H1 (cell line): ENCODE measurements around the gene RPGRIP1. TPM values are rescaled to one million over a fixed set of nuclear protein-coding genes. Genes with fewer than 3 reads are reported as not detected.
A peak's percentile ranks its signal among the peaks of the same experiment; 100 is the strongest.

ENCODE experiments used
- CTCF ChIA-PET: fragments of 300-600 bp; sonication (Branson Sonifier 250); formaldehyde crosslinking; loops from one replicate; lab custom pipeline; 2021; ENCODE audit not compliant: partially characterized antibody; lab: Charles Lee
- POLR2A ChIA-PET: fragments of 300-600 bp; sonication (Branson Sonifier 250); formaldehyde crosslinking; loops from one replicate; lab custom pipeline; 2021; ENCODE audit warnings: inconsistent platforms; ENCODE audit not compliant: partially characterized antibody; lab: Charles Lee
- DNase-seq, 2 experiments: peaks; one replicate each; pipeline versions ENCODE4 v3.0.0 to v3.0.0-alpha.2; 2010 to 2022; ENCODE audit warnings: low spot score in 2 of 2, low read depth in 1 of 2, mixed read lengths in 1 of 2
- FAIRE-seq: peaks from 2 replicates; lab custom pipeline; 2011; peaks lifted over from hg19 to GRCh38; lab: Jason Lieb, UNC
- H2AFZ ChIP-seq: 2 replicates; pipeline ENCODE4 v1.8.1; 2012; ENCODE audit warnings: low read length, inconsistent platforms
- H2AK5ac ChIP-seq: 2 replicates; pipeline ENCODE4 v1.6.1; 2013; ENCODE audit warnings: low read depth, low read length
- H2BK120ac ChIP-seq: replicated peaks from 2 replicates; pipeline ENCODE3; 2013; ENCODE audit warnings: low read depth, low read length, inconsistent platforms
- H2BK12ac ChIP-seq: 2 replicates; pipeline ENCODE4 v1.6.1; 2013; ENCODE audit warnings: low read depth, low read length
- H2BK15ac ChIP-seq: 2 replicates; pipeline ENCODE4 v1.6.1; 2013; ENCODE audit warnings: low read length
- H2BK20ac ChIP-seq: 2 replicates; pipeline ENCODE4 v1.6.1; 2013; ENCODE audit warnings: low read length
- H2BK5ac ChIP-seq: 2 replicates; pipeline ENCODE4 v1.6.1; 2013; ENCODE audit warnings: low read depth, low read length
- H3K14ac ChIP-seq: 2 replicates; pipeline ENCODE4 v1.6.1; 2013; ENCODE audit warnings: inconsistent platforms; ENCODE audit not compliant: insufficient read length
- H3K18ac ChIP-seq: 2 replicates; pipeline ENCODE4 v1.6.1; 2013; ENCODE audit warnings: low read length; ENCODE audit errors: extremely low read depth
- H3K23ac ChIP-seq: 2 replicates; pipeline ENCODE4 v1.6.1; 2013; ENCODE audit warnings: inconsistent platforms; ENCODE audit not compliant: insufficient read length
- H3K23me2 ChIP-seq: 2 replicates; pipeline ENCODE4 v1.6.1; 2013; ENCODE audit warnings: low read depth, low read length
- H3K27ac ChIP-seq: 2 replicates; pipeline ENCODE4 v1.6.1; 2011; ENCODE audit warnings: low read depth, low read length, inconsistent platforms
- H3K27me3 ChIP-seq, 4 experiments: replicated peaks in 1 of 4; 1 replicate in 1 of 4; 2 replicates in 3 of 4; pipeline versions ENCODE4 v1.6.1 to v1.8.1; 2011 to 2013; ENCODE audit warnings: low read length in 3 of 4, mild to moderate bottlenecking in 3 of 4, inconsistent platforms in 2 of 4, mixed read lengths in 2 of 4, moderate library complexity in 1 of 4; ENCODE audit not compliant: control insufficient read depth in 3 of 4, insufficient read depth in 3 of 4; ENCODE audit errors: extremely low read depth in 1 of 4
- H3K36me3 ChIP-seq, 4 experiments: 2 replicates each; pipeline versions ENCODE4 v1.6.1 to v1.8.1; 2011 to 2013; ENCODE audit warnings: mild to moderate bottlenecking in 4 of 4, low read length in 3 of 4, moderate library complexity in 2 of 4, control low read depth in 1 of 4, inconsistent platforms in 1 of 4; ENCODE audit not compliant: insufficient read depth in 4 of 4, control insufficient read depth in 2 of 4
- H3K4ac ChIP-seq: replicated peaks from 2 replicates; pipeline ENCODE3; 2013; ENCODE audit warnings: low read length, low read depth, mixed read lengths, inconsistent platforms; ENCODE audit not compliant: insufficient read length
- H3K4me1 ChIP-seq, 4 experiments: replicated peaks in 1 of 4; 1 replicate in 1 of 4; 2 replicates in 3 of 4; pipeline versions ENCODE4 v1.6.1 to v1.8.1; 2011 to 2013; ENCODE audit warnings: low read length in 3 of 4, inconsistent platforms in 2 of 4, mixed read lengths in 1 of 4; ENCODE audit not compliant: insufficient read depth in 4 of 4, control insufficient read depth in 3 of 4
- H3K4me2 ChIP-seq, 2 experiments: 2 replicates each; pipeline versions ENCODE4 v1.6.1 to v1.8.1; 2011 to 2013; ENCODE audit warnings: low read depth in 2 of 2, low read length in 2 of 2, control low read depth in 1 of 2, inconsistent platforms in 1 of 2, mild to moderate bottlenecking in 1 of 2; ENCODE audit not compliant: insufficient read depth in 1 of 2
- H3K4me3 ChIP-seq, 4 experiments: fragments of 200-600, 300-600 bp in 1 of 4; sonication (generic), shearing (Covaris generic), sonication (Bioruptor Twin) in 1 of 4; 2 replicates each; pipeline versions ENCODE4 v1.5.1 to v1.8.1; 2011 to 2016; ENCODE audit warnings: low read length in 4 of 4, low read depth in 3 of 4, control low read depth in 2 of 4, inconsistent platforms in 2 of 4, mild to moderate bottlenecking in 2 of 4, mixed read lengths in 1 of 4, moderate library complexity in 1 of 4; ENCODE audit not compliant: insufficient read depth in 2 of 4; ENCODE audit errors: extremely low read depth in 1 of 4
- H3K56ac ChIP-seq: replicated peaks from 2 replicates; pipeline ENCODE3; 2013; ENCODE audit warnings: low read depth, mild to moderate bottlenecking, mixed read lengths, low read length, inconsistent platforms; ENCODE audit not compliant: insufficient read length
- H3K79me1 ChIP-seq: 2 replicates; pipeline ENCODE4 v1.6.1; 2013; ENCODE audit warnings: low read depth, low read length, control low read depth
- H3K79me2 ChIP-seq, 2 experiments: 2 replicates each; pipeline versions ENCODE4 v1.6.1 to v1.8.1; 2012 to 2013; ENCODE audit warnings: low read length in 2 of 2, mild to moderate bottlenecking in 2 of 2, inconsistent platforms in 1 of 2; ENCODE audit not compliant: insufficient read depth in 2 of 2, control insufficient read depth in 1 of 2
- H3K9ac ChIP-seq, 4 experiments: replicated peaks in 1 of 4; 1 replicate in 1 of 4; 2 replicates in 3 of 4; pipeline versions ENCODE4 v1.6.1 to v1.8.1; 2011 to 2013; ENCODE audit warnings: low read depth in 3 of 4, low read length in 3 of 4, control low read depth in 2 of 4, mild to moderate bottlenecking in 2 of 4, moderate library complexity in 2 of 4, inconsistent platforms in 1 of 4; ENCODE audit errors: extremely low read depth in 1 of 4
- H3K9me3 ChIP-seq, 2 experiments: 2 replicates each; pipeline versions ENCODE4 v1.6.1 to v1.8.1; 2012 to 2013; ENCODE audit warnings: mild to moderate bottlenecking in 2 of 2, moderate library complexity in 2 of 2, control low read depth in 1 of 2, inconsistent platforms in 1 of 2, low read depth in 1 of 2, low read length in 1 of 2, mixed read lengths in 1 of 2; ENCODE audit not compliant: insufficient read depth in 2 of 2
- H4K20me1 ChIP-seq, 2 experiments: replicated peaks in 1 of 2; 2 replicates each; pipeline versions ENCODE3 to v1.8.1; 2011 to 2013; ENCODE audit warnings: inconsistent platforms in 2 of 2, low read length in 2 of 2, mild to moderate bottlenecking in 1 of 2; ENCODE audit not compliant: insufficient read depth in 2 of 2, control insufficient read depth in 1 of 2
- H4K5ac ChIP-seq: 2 replicates; pipeline ENCODE4 v1.6.1; 2013; ENCODE audit warnings: low read length, low read depth, mixed read lengths, inconsistent platforms; ENCODE audit not compliant: insufficient read length
- H4K8ac ChIP-seq: 2 replicates; pipeline ENCODE4 v1.8.0; 2013; ENCODE audit warnings: mild to moderate bottlenecking, moderate library complexity, low read length, inconsistent platforms; ENCODE audit not compliant: insufficient read depth; ENCODE audit errors: extremely low read depth
- H4K91ac ChIP-seq: replicated peaks from 2 replicates; pipeline ENCODE3; 2013; ENCODE audit warnings: low read length, mixed read lengths, inconsistent platforms; ENCODE audit not compliant: insufficient read length
- POLR2A ChIP-seq, 2 experiments: IDR thresholded peaks; 1 replicate in 1 of 2; 2 replicates in 1 of 2; pipeline ENCODE4 v1.6.1; 2011; ENCODE audit warnings: low read depth in 2 of 2, low read length in 2 of 2, mild to moderate bottlenecking in 2 of 2; ENCODE audit errors: control extremely low read depth in 1 of 2
- SP4 ChIP-seq: IDR thresholded peaks from 2 replicates; pipeline ENCODE4 v1.6.1; 2012; ENCODE audit warnings: low read length, inconsistent platforms
- TBP ChIP-seq: IDR thresholded peaks from 2 replicates; pipeline ENCODE4 v1.6.1; 2011; ENCODE audit warnings: low read depth, low read length, improper control_type of control experiment
- whole genome bisulfite sequencing, 2 experiments: shearing (Covaris generic) in 1 of 2; methylation state at CpG; one replicate each; pipeline versions ENCODE4 v1.1.6 to v1.1.7; 2013 to 2015; ENCODE audit warnings: low lambda C conversion rate in 2 of 2, mixed read lengths in 2 of 2, inconsistent platforms in 1 of 2, low coverage in 1 of 2, missing lambda C conversion rate in 1 of 2; ENCODE audit not compliant: insufficient replicate concordance in 2 of 2, insufficient coverage in 1 of 2, insufficient read length in 1 of 2; ENCODE audit errors: extremely low coverage in 1 of 2, missing lambda C conversion rate in 1 of 2; 5-methylcytosine and 5-hydroxymethylcytosine counted together
- polyA plus RNA-seq, 7 experiments: library from polyadenylated mRNA; depleted of rRNA in 3 of 7; stranded (reverse) in 5 of 7; unstranded in 2 of 7; fragments of >200 nt in 5 of 7; fragments of 200-250 nt in 2 of 7; gene quantifications; 1 replicate in 5 of 7; 2 replicates in 1 of 7; 4 replicates in 1 of 7; pipeline versions ENCODE4 v1.2.1 to v1.2.3, GENCODE V29; 2011 to 2013; ENCODE audit warnings: missing spikeins in 2 of 7, mixed read lengths in 2 of 7
- total RNA-seq: library from RNA; stranded (reverse); fragmentation: NEBNext Ultra II Directional; extraction: Animal tissue kit (Norgen Biotek cat#: 25700); gene quantifications from 2 replicates; pipeline ENCODE4 v1.2.1, GENCODE V29; 2021

RPGRIP1 gene
- total and polyA plus RNA-seq, 2 of the 8 experiments (the other 6 are each of a cell fraction or from before 2014, with no cell fraction given): 0.36 to 0.65 TPM

- Histone ChIP-seq H3K79me1 (peaks cover 2% of the 10 kb centered on the region; the same call in 1 of the 2 replicates), H2BK15ac (no peak overlapping the region), H3K23me2 (no peaks in the 10 kb centered on the region), H3K4ac (no peak overlapping the region), H4K8ac (no peak overlapping the region), H3K9ac (no peak overlapping the region), H2AFZ (no peak overlapping the region), H2AK5ac (no peak overlapping the region), H3K4me2 (no peak overlapping the region), H3K23ac (no peak overlapping the region), H4K20me1 (peaks cover 24 to 34% of the 10 kb centered on the region in 2 experiments), H3K27ac (no peak overlapping the region), H3K9me3 (no peaks in the 10 kb centered on the region), H2BK120ac (no peak overlapping the region), H2BK12ac (no peak overlapping the region), H3K79me2 (peaks cover 46 to 100% of the 10 kb centered on the region in 2 experiments), H3K4me3 (no peak overlapping the region), H2BK20ac (no peak overlapping the region), H2BK5ac (no peak overlapping the region), H3K4me1 (no peaks in the 10 kb centered on the region; a peak in 1 of 7 replicates), H3K56ac (no peak overlapping the region), H3K27me3 (no peaks in the 10 kb centered on the region), H4K5ac (no peak overlapping the region), H3K18ac (no peak overlapping the region), H4K91ac (no peak overlapping the region), H3K14ac (no peak overlapping the region), H3K36me3 (peaks cover 2 to 83% (median 17%) of the 10 kb centered on the region in 4 experiments; a peak in 6 of 8 replicates)
- POLR2A ChIA-PET: interaction anchor here (0.8 to 24.2 kb wide), 11 partner anchors 9 to 66 kb away, joined by 3 to 836 read pairs (median 3); no protein-coding TSS in a partner anchor
- FAIRE-seq (no peak), DNase-seq (no peak)
- WGBS, 2 experiments: 96% methylated on average over 1 of the region's 1 CpG; no CpG with 5 or more reads in 1 of the 2 experiments
- CTCF ChIA-PET: interaction anchor here (1.3 to 2.2 kb wide), 4 partner anchors 9 to 24 kb away, joined by 3 to 17 read pairs (median 5); no protein-coding TSS in a partner anchor
- TF ChIP-seq TBP: no peak
- 0 out of 3 replicates have a peak, but pooled peaks of 1 of the 2 experiments have one; percentile 6 for TF ChIP-seq POLR2A (IDR thresholded peaks at IDR 0.05; ENCODE audit: control extremely low read depth in 1 of 2, low read depth in 2 of 2, low read length in 2 of 2)
- no peak for TF ChIP-seq SP4
Measured at GRCh38 chr14:21241218-21241819, 38.6 kb upstream of the RPGRIP1 start.
